BJ (cell line): Measurements from ENCODE around the gene ICAM4. TPM values are rescaled to one million over a fixed set of nuclear protein-coding genes. Genes with fewer than 3 reads are reported as not detected.
"Not testable (repeated sequence)": the region's sequence is repeated elsewhere in the genome, so short reads cannot be mapped to it uniquely, and the experiment has no call there.

Experiments
- CTCF ChIA-PET: fragments of 350-600 bp; formaldehyde crosslinking; extraction: SDS; loops from one replicate; lab custom pipeline; 2021; ENCODE audit warnings: antibody characterized with exemption, inconsistent platforms; lab: Yijun Ruan, JAX
- POLR2A ChIA-PET: fragments of 300-600 bp; sonication (Branson Sonifier 250); formaldehyde crosslinking; extraction: SDS; loops from one replicate; lab custom pipeline; 2021; ENCODE audit warnings: antibody characterized with exemption; lab: Charles Lee
- DNase-seq: peaks from one replicate; pipeline ENCODE4 v3.0.0-alpha.2; 2011; ENCODE audit warnings: low read depth
- H3K27me3 ChIP-seq: 2 replicates; pipeline ENCODE4 v1.6.0; 2011; ENCODE audit warnings: low read length; ENCODE audit not compliant: control insufficient read depth, insufficient read depth
- H3K36me3 ChIP-seq: 2 replicates; pipeline ENCODE4 v1.5.1; 2011; ENCODE audit warnings: low read length; ENCODE audit not compliant: control insufficient read depth, insufficient read depth
- H3K4me3 ChIP-seq: 2 replicates; pipeline ENCODE4 v1.5.1; 2011; ENCODE audit warnings: low read depth, mild to moderate bottlenecking, control low read depth, low read length
- CTCF ChIP-seq: IDR thresholded peaks from 2 replicates; pipeline ENCODE4 v1.5.1; 2011; ENCODE audit warnings: low read depth, mild to moderate bottlenecking, control low read depth, inconsistent platforms, low read length, moderate library complexity; ENCODE audit not compliant: insufficient read depth
- polyA minus RNA-seq: library from RNA; depleted of rRNA, polyadenylated mRNA; stranded (reverse); fragments of >200 nt; gene quantifications from 2 replicates; pipeline ENCODE4 v1.2.3, GENCODE V29; 2011; rRNA and poly(A)+ RNA removed
- polyA plus RNA-seq: library from polyadenylated mRNA; depleted of rRNA; stranded (reverse); fragments of >200 nt; gene quantifications from 2 replicates; pipeline ENCODE4 v1.2.3, GENCODE V29; 2011; rRNA removed

Gene ICAM4
- 1.1 and 1.5 TPM in 2 replicates for polyA plus RNA-seq
- 0.24 and 0.46 TPM in 2 replicates for polyA minus RNA-seq

GRCh38 chr19:10286803-10287737 lies at the start of gene ICAM4:
Gene ICAM4, plus strand, starts transcription at chr19:10286955. Its CDS starts 58 bp downstream, at chr19:10287013.
- POLR2A ChIA-PET = no interaction called here
- no peak within 1 kb of the TSS for H3K4me3 ChIP-seq
- DNase-seq = no peak
- no peak for TF ChIP-seq CTCF
- peaks cover 15% of the 10 kb centered on the region for H3K36me3 ChIP-seq
- H3K27me3 ChIP-seq = 0 out of 2 replicates have a peak, but pooled peaks cover 2% of the 10 kb centered on the region
- CTCF ChIA-PET = interaction anchor here (1.1 to 6.6 kb wide), 2 partner anchors 17 to 101 kb away, joined by 3 to 45 read pairs; partner anchors contain the start of gene ICAM1

GRCh38 chr19:10237702-10238101 lies 49.1 kb upstream of the ICAM4 start:
- CTCF ChIA-PET = interaction anchor here (1.3 to 1.9 kb wide), 2 partner anchors 12 to 126 kb away, joined by 4 to 11 read pairs; no protein-coding TSS in a partner anchor

GRCh38 chr19:10238172-10238783 lies 48.5 kb upstream of the ICAM4 start:
- ChIA-PET POLR2A (no interaction called here), CTCF (interaction anchor here (0.6 to 1.9 kb wide), 3 partner anchors 12 to 126 kb away, joined by 3 to 11 read pairs (median 4); no protein-coding TSS in a partner anchor)
- DNase-seq = no peak
- no peak overlapping the region for H3K4me3 ChIP-seq
- no peaks in the 10 kb centered on the region for H3K36me3 ChIP-seq
- H3K27me3 ChIP-seq = no peaks in the 10 kb centered on the region
- TF ChIP-seq CTCF = no peak

More at GRCh38 chr19:10237702-10238101, 49.1 kb upstream of the ICAM4 start:
- no peak for TF ChIP-seq CTCF
- Histone ChIP-seq H3K36me3 (no peaks in the 10 kb centered on the region), H3K4me3 (no peak overlapping the region), H3K27me3 (no peaks in the 10 kb centered on the region)
- POLR2A ChIA-PET = no interaction called here
- no peak for DNase-seq

GRCh38 chr19:10241826-10242449 lies 44.8 kb upstream of the ICAM4 start:
- POLR2A ChIA-PET = interaction anchor here (0.6 kb wide), 1 partner anchor 146 kb away, joined by 3 read pairs; no protein-coding TSS in a partner anchor
- CTCF ChIA-PET, DNase-seq, H3K36me3 ChIP-seq, H3K4me3 ChIP-seq, H3K27me3 ChIP-seq: not testable (repeated sequence)

- no peak for DNase-seq
- no peak for TF ChIP-seq CTCF
- no peak overlapping the region for H3K4me3 ChIP-seq
- H3K27me3 ChIP-seq = no peaks in the 10 kb centered on the region
- ChIA-PET POLR2A (no interaction called here), CTCF (no interaction called here)
- no peaks in the 10 kb centered on the region for H3K36me3 ChIP-seq
Measured at GRCh38 chr19:10243606-10244005, 43.1 kb upstream of the ICAM4 start.
